RWPE2 (cell line): ENCODE results near the gene APOC1.

Source experiments
- ATAC-seq: fragments of 200-7000 bp; cut with Tn5 transposase; 3 replicates; pipeline ENCODE4 v1.9.1; 2021; ENCODE audit warnings: low read depth
- DNase-seq: peaks from one replicate; pipeline ENCODE4 v3.0.0-alpha.2; 2020; ENCODE audit warnings: low spot score
- H3K27ac ChIP-seq: fragments of 450-650 bp; 2 replicates; pipeline ENCODE4 v1.5.1; 2017; ENCODE audit warnings: mild to moderate bottlenecking; ENCODE audit not compliant: poor library complexity, severe bottlenecking
- H3K27me3 ChIP-seq: fragments of 250-450 bp; sonication (Bioruptor Pico); 2 replicates; pipeline ENCODE4 v1.5.1; 2021; ENCODE audit warnings: mild to moderate bottlenecking, moderate library complexity; ENCODE audit not compliant: insufficient read depth, poor library complexity, severe bottlenecking
- H3K36me3 ChIP-seq: fragments of 250-450 bp; sonication (Bioruptor Pico); 2 replicates; pipeline ENCODE4 v1.5.1; 2020; ENCODE audit warnings: low read depth, mild to moderate bottlenecking, moderate library complexity
- H3K4me1 ChIP-seq: fragments of 250-450 bp; sonication (Bioruptor Pico); 2 replicates; pipeline ENCODE4 v1.5.1; 2021; ENCODE audit warnings: mild to moderate bottlenecking, moderate library complexity; ENCODE audit not compliant: insufficient read depth, poor library complexity, severe bottlenecking
- H3K4me3 ChIP-seq: fragments of 250-450 bp; sonication (Bioruptor Pico); 2 replicates; pipeline ENCODE4 v1.5.1; 2021; ENCODE audit warnings: mild to moderate bottlenecking, moderate library complexity; ENCODE audit not compliant: severe bottlenecking
- H3K9me3 ChIP-seq: fragments of 250-450 bp; sonication (Bioruptor Pico); 2 replicates; pipeline ENCODE4 v1.5.1; 2021; ENCODE audit warnings: mild to moderate bottlenecking, moderate library complexity; ENCODE audit not compliant: severe bottlenecking
- CTCF ChIP-seq: fragments of 450-650 bp; IDR thresholded peaks from one replicate; pipeline ENCODE4 v1.5.1; 2017; ENCODE audit warnings: mild to moderate bottlenecking, moderate library complexity; ENCODE audit not compliant: poor library complexity, severe bottlenecking

The APOC1 gene

GRCh38 chr19:44954649-44955504 is 40.5 kb downstream of the APOC1 start, which contains the start of gene CLPTM1:
CLPTM1 (plus strand) TSS chr19:44955380; CDS start chr19:44955396, 16 bp downstream.
- no peak for TF ChIP-seq CTCF
- ATAC-seq, result peak; percentile 89

GRCh38 chr19:44955505-44956439 is 41.4 kb downstream of the APOC1 start:
- H3K36me3 ChIP-seq, result 0 out of 2 replicates have a peak, but pooled peaks cover 3% of the 10 kb centered on the region
- peak; percentile 8 for ATAC-seq
- no peak for DNase-seq
- no peaks in the 10 kb centered on the region for H3K27me3 ChIP-seq
- TF ChIP-seq CTCF, result no peak
- H3K27ac ChIP-seq, result peak overlapping the region; percentile 69
- H3K4me3 ChIP-seq, result peak overlapping the region; percentile 85
- peaks cover 7% of the 10 kb centered on the region for H3K4me1 ChIP-seq
- no peaks in the 10 kb centered on the region for H3K9me3 ChIP-seq

More at GRCh38 chr19:44954649-44955504, 40.5 kb downstream of the APOC1 start, which contains the start of gene CLPTM1:
- peaks cover 7% of the 10 kb centered on the region for H3K4me1 ChIP-seq
- H3K9me3 ChIP-seq, result no peaks in the 10 kb centered on the region
- peak within 1 kb of the TSS; percentile 69 for H3K27ac ChIP-seq
- H3K27me3 ChIP-seq, result no peaks in the 10 kb centered on the region
- DNase-seq, result peak; percentile 96
- 0 out of 2 replicates have a peak, but pooled peaks cover 3% of the 10 kb centered on the region for H3K36me3 ChIP-seq
- H3K4me3 ChIP-seq, result peak within 1 kb of the TSS; percentile 85

DNA sequence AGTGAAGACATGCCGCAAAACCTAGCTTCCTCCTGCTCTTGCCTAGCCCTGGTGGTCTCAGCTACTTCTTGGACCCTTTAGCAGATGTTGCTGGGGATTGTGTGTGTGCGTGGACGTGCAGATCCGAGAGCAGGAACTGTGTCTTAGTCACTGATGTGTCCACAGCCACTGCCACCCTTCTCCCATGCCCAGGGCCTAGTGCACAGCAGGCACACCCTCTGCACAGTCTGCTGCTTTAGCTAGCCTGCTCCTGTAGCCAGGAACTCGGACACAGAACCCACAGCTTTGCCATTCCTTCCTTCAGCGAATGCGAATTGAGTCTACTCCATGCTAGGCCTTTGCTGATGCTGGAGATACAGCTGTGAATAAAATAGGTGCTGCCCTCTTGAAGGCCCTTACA is 43.1 kb downstream of the APOC1 start:
- DNase-seq, result no peak
- Histone ChIP-seq H3K36me3 (peaks cover 15% of the 10 kb centered on the region), H3K4me1 (peaks cover 7% of the 10 kb centered on the region), H3K4me3 (no peak overlapping the region), H3K27ac (no peak overlapping the region), H3K27me3 (no peaks in the 10 kb centered on the region), H3K9me3 (no peaks in the 10 kb centered on the region)
- TF ChIP-seq CTCF, result no peak
- ATAC-seq, result no peak

DNA sequence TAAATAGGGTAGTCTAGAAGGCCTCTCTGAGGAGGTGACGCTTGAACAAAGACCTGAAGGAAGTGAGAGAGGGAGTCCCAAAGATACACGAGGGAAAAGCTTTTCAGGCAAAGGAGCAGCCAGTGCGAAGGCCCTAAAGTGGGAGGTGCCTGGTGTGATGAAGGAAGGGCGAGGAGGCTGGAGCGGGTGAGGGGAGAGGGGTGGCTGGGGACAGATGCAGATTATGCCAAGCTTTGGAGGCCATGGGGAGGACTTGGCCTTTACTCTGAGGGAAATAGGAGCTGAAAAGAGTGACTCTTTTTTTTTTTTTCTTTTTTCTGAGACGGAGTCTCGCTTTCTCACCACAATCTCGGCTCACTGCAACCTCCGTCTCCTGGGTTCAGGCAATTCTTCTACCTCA is 43.7 kb downstream of the APOC1 start:
- Histone ChIP-seq H3K4me1 (peaks cover 7% of the 10 kb centered on the region), H3K27ac (no peak overlapping the region), H3K27me3 (no peaks in the 10 kb centered on the region), H3K36me3 (peaks cover 18% of the 10 kb centered on the region), H3K9me3 (no peaks in the 10 kb centered on the region), H3K4me3 (no peak overlapping the region)
- no peak for ATAC-seq
- TF ChIP-seq CTCF, result no peak
- no peak for DNase-seq
